GM19023 (cell line): ENCODE measurements around the gene OGFR.

Source experiments
- ATAC-seq: cut with Tn5 transposase; IDR thresholded peaks from one replicate; pipeline ENCODE4 v1.9.1; 2021; ENCODE audit warnings: mild to moderate bottlenecking, moderate library complexity; ENCODE audit not compliant: unreplicated experiment

Gene OGFR

GRCh38 chr20:62769346-62770071, 35.1 kb upstream of the OGFR start:
- no peak for ATAC-seq

- no peak for ATAC-seq
Observed at GRCh38 chr20:62770111-62770910, 34.3 kb upstream of the OGFR start.

- no peak for ATAC-seq
Observed at GRCh38 chr20:62770916-62771315, 33.7 kb upstream of the OGFR start.

DNA sequence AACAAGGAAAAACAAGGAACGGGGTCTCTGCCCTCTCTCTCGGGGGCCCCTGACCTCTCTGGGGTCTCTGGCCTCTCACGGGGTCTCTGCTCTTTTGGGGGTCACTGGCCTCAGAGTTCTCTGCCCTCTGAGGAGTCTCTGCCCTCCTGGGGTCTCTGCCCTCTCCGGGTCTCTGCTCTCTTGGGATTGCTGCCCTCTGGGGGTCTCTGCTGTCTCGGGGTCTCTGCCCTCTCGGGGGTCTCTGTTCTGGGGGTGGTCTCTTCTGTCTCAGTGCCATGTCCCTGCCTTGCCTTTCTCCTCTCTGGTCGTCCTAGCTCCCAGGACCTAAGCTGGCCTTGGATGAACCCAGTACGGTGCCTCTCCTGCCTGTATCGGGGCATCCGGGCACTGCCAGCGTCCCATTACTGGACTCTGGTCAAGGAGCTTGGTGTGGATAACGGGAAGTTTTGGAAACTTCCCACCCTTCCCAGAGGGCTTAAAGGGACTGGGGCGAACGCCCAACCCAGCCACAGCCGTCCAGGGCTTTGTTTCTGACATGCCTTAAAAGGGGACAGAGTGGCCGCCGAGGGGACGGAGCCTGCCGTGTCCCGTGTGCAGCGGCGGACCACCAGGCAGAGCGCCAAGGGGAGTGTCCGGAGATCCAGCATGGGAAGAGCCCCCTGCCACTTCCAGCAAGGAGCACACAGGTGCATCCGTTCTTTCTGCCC, 33.1 kb upstream of the OGFR start:
- no peak for ATAC-seq

DNA sequence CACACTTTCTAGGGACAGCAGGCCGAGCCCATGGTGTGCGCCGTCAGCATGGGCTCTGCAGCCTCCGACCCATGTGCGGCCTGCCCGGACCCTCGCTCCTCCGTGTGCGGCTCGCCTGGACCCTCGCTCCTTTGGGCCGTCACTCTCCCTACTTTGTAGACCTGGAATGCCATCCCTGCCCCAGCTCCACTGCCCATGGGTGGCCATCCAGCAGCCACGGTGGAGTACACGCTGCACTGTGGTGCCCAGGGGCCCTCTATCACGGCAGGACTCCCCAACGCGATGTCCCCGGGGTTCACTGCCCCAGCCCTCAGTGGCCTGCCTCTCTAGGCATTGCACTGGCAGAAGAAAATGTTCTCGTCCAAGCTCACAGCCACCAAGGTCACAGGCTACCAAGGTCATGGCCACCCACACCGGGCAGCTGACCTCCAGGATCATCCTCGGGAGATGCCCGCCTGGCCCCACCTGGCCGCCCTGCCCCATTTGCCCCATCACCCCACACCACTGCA, 32.5 kb upstream of the OGFR start:
- ATAC-seq = no peak

- ATAC-seq = no peak
Observed at GRCh38 chr20:62772619-62772989, 32.0 kb upstream of the OGFR start.

- ATAC-seq = no peak
Observed at GRCh38 chr20:62772990-62773844, 31.4 kb upstream of the OGFR start.

GRCh38 chr20:62773845-62774714, 30.6 kb upstream of the OGFR start:
- no peak for ATAC-seq

- no peak for ATAC-seq
Observed at GRCh38 chr20:62774762-62775161, 29.9 kb upstream of the OGFR start.

- ATAC-seq = no peak
Observed at GRCh38 chr20:62775206-62775605, 29.4 kb upstream of the OGFR start.

DNA sequence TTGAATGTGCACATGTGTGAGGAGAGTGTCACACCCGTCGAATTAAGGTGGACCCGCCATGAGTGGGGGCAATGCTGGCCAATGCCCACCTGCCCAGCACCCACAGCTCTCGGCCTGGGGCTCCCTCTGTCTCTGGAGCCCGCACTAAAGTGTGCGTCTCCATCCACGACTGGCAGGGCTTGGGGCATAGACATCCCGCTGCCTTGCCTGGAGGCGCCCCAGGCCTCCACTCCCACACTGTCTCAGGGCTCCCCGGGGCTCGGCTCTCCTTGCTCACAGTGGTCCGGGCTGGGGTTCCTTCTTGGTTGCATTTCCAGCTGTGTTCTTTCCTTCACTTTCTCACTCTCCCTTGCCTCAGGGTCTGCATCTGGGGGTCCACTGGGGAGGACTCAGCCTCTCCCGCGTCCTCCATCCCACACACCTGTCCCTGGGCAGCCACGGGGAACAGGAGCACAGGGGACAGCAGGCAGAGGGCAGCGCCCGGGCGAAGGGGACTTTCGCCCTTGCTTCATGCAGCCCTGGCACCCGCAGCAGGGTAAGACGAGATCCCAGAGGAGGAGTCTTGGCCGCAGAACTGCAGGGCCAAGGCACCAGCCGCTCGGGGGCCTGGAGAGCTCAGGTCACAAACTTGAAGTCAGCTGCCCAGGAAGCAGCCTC, 28.5 kb upstream of the OGFR start:
- no peak for ATAC-seq

DNA sequence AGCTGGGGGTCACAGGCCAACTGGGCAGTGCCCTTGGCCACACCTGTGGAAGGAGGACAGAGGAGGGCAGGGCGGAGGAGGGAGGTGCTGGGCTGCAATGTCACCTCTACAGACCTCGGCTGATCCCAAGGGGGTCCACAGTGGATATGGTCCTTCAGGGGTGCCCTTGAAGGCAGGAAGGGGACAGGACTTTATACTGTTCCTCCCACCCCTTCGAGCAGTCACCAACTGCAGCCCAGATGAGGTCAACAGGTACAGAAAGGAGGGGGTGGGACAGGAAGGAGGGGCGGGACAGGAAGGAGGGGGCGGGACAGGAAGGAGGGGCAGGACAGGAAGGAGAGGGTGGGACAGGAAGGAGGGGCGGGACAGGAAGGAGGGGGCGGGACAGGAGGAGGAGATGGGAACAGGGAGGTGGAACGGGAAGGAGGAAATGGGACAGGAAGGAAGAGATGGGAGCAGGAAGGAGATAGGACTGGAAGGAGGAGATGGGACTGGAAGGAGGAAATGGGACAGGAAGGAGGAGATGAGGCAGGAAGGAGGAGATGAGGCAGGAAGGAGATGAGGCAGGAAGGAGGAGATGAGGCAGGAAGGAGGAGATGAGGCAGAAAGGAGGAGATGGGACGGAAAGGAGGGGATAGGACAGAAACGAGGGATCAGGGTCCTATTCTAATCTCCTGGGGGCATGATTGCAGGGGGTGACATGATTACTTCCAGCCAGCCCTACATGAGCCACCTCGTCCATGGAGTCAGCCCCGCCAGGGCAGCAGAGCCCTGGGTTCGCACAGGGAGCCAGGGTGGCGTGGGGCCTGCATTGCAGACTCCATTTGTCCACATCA, 27.7 kb upstream of the OGFR start:
- no peak for ATAC-seq

GRCh38 chr20:62777528-62777830, 27.2 kb upstream of the OGFR start:
- ATAC-seq = no peak

DNA sequence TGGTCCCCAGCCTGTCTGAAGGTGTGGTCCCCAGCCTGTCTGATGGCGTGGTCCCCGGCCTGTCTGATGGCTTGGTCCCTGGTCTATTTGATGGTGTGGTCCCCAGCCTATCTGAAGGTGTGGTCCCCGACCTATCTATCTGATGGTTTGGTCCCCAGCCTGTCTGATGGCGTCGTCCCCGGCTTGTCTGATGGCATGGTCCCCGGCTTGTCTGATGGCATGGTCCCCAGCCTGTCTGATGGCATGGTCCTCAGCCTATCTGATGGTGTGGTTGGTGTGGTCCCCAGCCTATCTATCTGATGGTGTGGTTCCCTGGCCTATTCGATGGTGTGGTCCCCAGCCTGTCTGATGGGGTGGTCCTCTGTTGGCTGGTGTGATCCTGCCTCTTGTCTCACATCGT, 26.6 kb upstream of the OGFR start:
- no peak for ATAC-seq

- ATAC-seq = no peak
Observed at GRCh38 chr20:62778601-62779416, 25.8 kb upstream of the OGFR start.

DNA sequence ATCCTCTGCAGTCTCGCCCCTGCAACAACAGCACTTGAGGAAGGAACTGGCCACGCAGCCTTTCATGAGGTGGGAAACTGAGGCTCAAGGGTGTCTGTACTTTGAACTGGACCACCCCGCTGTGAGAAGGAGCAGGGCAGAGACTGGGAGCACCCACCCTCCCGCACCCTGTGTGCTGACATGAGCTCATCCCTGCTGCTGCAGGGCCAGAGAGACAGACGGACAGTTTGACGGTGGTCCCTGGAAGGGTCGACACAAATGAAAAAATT, 25.3 kb upstream of the OGFR start:
- no peak for ATAC-seq

DNA sequence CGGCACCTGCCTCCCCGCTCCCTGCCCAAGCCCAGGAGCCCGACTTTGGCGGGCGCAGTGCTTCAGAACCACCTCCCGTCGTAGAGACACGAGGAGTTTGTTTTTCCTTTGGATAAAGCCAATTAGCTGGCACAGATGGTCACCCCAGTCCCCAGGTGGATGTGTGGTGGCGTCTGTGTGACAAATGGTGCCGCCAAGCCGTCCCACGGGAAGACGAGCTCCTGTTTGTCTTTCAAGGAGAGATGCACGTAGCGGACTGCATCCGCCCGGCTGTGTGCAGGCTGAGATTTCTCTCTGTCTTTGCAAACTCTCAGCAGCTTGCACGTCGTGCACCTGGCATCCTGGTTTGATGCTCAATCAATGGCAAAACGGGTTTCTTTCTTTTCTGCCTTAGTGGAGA, 24.4 kb upstream of the OGFR start:
- ATAC-seq = no peak

- no peak for ATAC-seq
Observed at GRCh38 chr20:62780696-62781095, 23.9 kb upstream of the OGFR start.
